Activated T-helper 2 cell treated with anti-CD3 and anti-CD28 coated beads, Interferon-gamma antibody, Interleukin-2, Interleukin-4, amounts not matched to agents 10 μg/mL and 5 μg/mL and 100 μg/mL, durations not matched to agents 14 hours and 24 hours and 36 hours (primary cell): ENCODE measurements around the gene CDKN2B. TPM values are rescaled to one million over a fixed set of nuclear protein-coding genes. Genes with fewer than 3 reads are reported as not detected.

Experiments
- DNase-seq: peaks from one replicate; pipeline ENCODE4 v3.0.0; 2021; ENCODE audit warnings: low spot score
- H3K27ac Mint-ChIP-seq: one replicate; pipeline ENCODE4 v1.8.0; 2021; ENCODE audit warnings: mixed read lengths
- H3K27me3 Mint-ChIP-seq: one replicate; pipeline ENCODE4 v1.8.0; 2021; ENCODE audit warnings: low read depth, mixed read lengths
- H3K36me3 Mint-ChIP-seq: one replicate; pipeline ENCODE4 v1.8.0; 2021; ENCODE audit warnings: low read depth, mixed read lengths
- H3K4me1 Mint-ChIP-seq: one replicate; pipeline ENCODE4 v1.8.0; 2021; ENCODE audit warnings: low read depth, mixed read lengths
- H3K4me3 Mint-ChIP-seq: one replicate; pipeline ENCODE4 v1.8.0; 2021; ENCODE audit warnings: low read depth, mild to moderate bottlenecking, moderate library complexity, mixed read lengths
- H3K9me3 Mint-ChIP-seq: one replicate; pipeline ENCODE4 v1.8.0; 2021; ENCODE audit warnings: mixed read lengths
- intact Hi-C: fragments of 100-400 bp; cut with micrococcal nuclease; formaldehyde crosslinking; loops from one replicate; pipeline ENCODE4 v1.15.1; 2023
- total RNA-seq: library from RNA; stranded (reverse); gene quantifications from 2 replicates; pipeline ENCODE4 v1.2.3, GENCODE V29; 2022

The CDKN2B gene
- total RNA-seq, 1 donor from 2014 or later = 0.62 TPM

DNA sequence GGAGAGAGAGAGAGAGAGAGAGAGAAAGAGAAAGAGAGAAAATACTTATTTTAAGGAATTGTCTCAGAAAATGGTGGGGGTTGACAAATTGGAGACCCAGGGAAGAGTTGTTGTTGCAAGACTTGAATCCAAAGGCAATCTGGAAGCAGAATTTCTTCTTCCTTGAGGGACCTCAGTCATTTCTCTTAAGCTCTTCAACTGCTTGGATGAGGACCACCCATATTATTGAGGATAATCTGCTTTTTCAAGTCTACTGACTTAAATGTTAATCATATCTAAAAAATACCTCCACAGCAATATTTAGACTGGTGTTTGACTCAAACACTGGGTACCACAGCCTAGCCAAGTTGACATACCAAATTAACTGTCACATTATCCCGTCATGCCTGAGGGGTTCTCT is 11.6 kb downstream of the CDKN2B start:
- H3K4me1 Mint-ChIP-seq = peaks cover 20% of the 10 kb centered on the region
- H3K4me3 Mint-ChIP-seq = no peak overlapping the region
- H3K27ac Mint-ChIP-seq = no peak overlapping the region
- no peaks in the 10 kb centered on the region for H3K9me3 Mint-ChIP-seq
- peaks cover 54% of the 10 kb centered on the region for H3K27me3 Mint-ChIP-seq
- no peak for DNase-seq
- intact Hi-C loops = loop anchor here (5.0 to 10.0 kb wide), 3 partner anchors 40 to 663 kb away; partner anchors contain the start of gene KLHL9
- H3K36me3 Mint-ChIP-seq = peaks cover 2% of the 10 kb centered on the region

DNA sequence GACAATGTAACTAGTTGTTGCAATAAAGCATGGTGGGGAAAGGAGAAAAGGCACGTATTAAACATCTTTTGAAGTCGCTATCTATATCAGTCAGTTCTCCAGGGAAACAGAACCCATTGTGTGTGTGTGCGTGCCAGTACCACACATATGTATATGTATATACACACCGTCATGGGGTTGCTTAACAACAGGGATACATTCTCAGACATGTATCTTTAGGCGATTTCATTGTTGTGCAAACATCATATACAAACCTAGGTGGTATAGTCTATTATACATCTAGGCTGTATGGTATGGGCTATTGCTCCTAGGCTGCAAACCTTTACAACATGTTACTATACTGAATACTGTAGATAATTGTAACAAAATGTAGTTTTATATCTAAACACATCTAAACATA is 12.2 kb downstream of the CDKN2B start:
- peaks cover 20% of the 10 kb centered on the region for H3K4me1 Mint-ChIP-seq
- intact Hi-C loops = loop anchor here (5.0 to 10.0 kb wide), 3 partner anchors 40 to 662 kb away; partner anchors contain the start of gene KLHL9
- DNase-seq = no peak
- no peak overlapping the region for H3K27ac Mint-ChIP-seq
- H3K27me3 Mint-ChIP-seq = peaks cover 47% of the 10 kb centered on the region
- peaks cover 2% of the 10 kb centered on the region for H3K36me3 Mint-ChIP-seq
- no peaks in the 10 kb centered on the region for H3K9me3 Mint-ChIP-seq
- peak overlapping the region; percentile 1 for H3K4me3 Mint-ChIP-seq

DNA sequence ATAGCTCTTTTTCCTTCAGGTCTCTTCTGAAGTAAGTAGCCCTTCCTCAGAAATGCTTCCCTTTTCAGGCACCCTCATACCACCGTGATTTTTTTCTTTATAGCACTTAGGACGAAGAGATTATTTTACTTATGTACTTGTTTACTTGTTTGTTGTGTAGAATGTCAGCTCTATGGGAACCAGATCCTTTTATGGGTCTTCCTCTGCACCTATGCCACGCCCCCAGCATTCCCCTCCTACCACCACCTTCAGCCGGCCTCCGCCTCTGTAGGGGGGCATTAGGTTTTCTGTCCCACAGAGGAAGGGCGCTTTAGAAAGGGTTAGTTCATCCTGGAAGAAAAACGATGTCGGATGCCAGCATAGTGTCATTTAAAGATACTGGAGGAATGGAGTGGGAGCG is 12.7 kb downstream of the CDKN2B start:
- Mint-ChIP-seq H3K9me3 (no peaks in the 10 kb centered on the region), H3K4me1 (peaks cover 22% of the 10 kb centered on the region), H3K4me3 (peak overlapping the region; percentile 91), H3K36me3 (peaks cover 2% of the 10 kb centered on the region), H3K27ac (no peak overlapping the region), H3K27me3 (peaks cover 43% of the 10 kb centered on the region)
- intact Hi-C loops = loop anchor here (5.0 to 10.0 kb wide), 3 partner anchors 41 to 662 kb away; partner anchors contain the start of gene KLHL9
- no peak for DNase-seq

DNA sequence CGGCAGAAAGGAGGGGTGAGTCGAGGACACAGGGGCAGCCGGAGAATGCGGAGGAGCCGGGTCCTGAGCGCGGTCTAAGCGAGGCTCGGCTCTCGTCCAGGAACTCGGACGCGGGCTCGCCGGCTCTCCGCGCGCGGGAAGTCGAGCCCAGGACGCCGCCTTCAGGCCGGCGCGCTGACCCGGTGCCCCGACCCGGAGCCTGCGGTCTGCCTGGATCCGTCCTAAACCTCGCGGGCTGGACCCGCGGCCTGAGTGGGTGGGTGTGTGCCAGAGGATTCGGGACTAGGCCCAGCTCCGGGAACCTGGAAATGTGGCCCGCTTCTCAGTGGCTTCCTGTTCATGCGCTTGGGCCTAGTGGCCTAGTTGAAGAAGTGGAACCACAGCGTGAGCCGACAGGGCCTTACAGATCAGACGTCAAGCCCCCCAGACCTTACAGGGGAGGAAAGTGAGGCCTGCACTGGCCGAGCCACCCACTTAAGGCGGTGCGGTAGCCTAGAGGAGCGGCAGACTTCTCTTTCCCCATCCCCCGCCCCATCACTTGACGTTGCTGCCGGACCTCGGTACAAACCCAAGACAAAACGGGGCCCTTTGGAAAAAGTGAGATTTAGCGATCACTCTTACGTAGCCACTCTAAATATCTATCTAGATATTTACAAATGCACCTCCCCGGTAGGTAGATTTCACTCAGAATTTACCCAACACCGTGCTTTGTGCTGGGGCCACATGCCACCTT is 13.3 kb downstream of the CDKN2B start:
- Mint-ChIP-seq H3K36me3 (peaks cover 2% of the 10 kb centered on the region), H3K4me1 (peaks cover 25% of the 10 kb centered on the region), H3K9me3 (no peaks in the 10 kb centered on the region), H3K4me3 (peak overlapping the region; percentile 91), H3K27ac (peak overlapping the region; percentile 81), H3K27me3 (peaks cover 38% of the 10 kb centered on the region)
- intact Hi-C loops = loop anchor here (1.0 to 10.0 kb wide), 4 partner anchors 12 to 661 kb away; partner anchors contain the start of gene KLHL9
- DNase-seq = no peak

DNA sequence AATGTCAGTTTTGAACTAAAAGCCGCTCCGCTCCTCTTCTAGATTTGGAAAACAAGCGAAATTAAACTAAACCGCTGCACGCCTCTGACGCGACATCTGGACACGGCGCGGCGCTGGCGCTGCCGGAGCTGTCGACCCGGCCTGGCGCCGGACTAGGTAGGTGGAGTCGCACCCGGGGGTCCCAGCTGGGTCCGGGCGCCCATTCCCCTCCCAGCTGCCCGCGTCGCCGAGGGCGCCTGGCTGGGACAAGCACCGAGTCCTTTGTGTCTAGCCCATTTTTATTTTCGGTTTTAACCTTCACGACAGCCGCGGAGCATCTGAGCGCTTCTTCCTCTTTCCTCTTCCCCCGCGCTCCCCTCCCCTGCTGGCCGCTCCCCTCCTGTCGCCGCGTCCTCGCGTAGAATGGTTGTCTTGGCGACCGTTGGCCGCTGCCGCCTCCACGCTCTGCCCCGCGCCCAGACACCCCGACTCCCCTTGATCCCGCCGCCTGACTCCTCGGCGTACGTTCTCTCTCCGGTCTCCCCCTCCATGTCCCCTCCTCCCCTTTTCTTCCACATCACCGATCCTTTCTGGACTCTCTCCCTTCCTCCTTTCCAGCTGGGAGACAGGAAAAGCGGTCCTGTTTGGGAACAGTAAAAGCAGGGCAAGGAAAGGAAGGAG is 14.0 kb downstream of the CDKN2B start:
- Mint-ChIP-seq H3K36me3 (peaks cover 6% of the 10 kb centered on the region), H3K27ac (peak overlapping the region; percentile 97), H3K27me3 (peaks cover 39% of the 10 kb centered on the region), H3K9me3 (no peaks in the 10 kb centered on the region), H3K4me1 (peaks cover 30% of the 10 kb centered on the region), H3K4me3 (peak overlapping the region; percentile 91)
- intact Hi-C loops = loop anchor here (1.0 to 10.0 kb wide), 4 partner anchors 13 to 660 kb away; partner anchors contain the start of gene KLHL9
- peak; percentile 82 for DNase-seq

DNA sequence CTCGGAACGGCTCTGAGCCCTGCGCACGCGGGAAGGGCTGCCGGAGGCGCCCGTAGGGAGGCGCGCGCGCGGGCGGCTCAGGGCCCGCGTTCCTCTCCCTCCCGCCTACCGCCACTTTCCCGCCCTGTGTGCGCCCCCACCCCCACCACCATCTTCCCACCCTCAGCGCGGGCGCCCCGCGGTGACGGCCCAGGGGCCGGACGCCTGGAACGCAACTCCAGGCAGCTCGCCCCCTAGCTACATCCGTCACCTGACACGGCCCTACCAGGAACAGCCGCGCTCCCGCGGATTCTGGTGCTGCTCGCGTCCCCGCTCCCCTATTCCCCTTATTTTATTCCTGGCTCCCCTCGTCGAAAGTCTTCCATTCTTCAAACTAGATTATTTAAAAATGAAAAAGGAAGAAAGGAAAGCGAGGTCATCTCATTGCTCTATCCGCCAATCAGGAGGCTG is 14.5 kb downstream of the CDKN2B start, which contains the start of gene CDKN2B-AS1:
TSS of gene CDKN2B-AS1 (plus strand) at position 236 of the 450 bp plus-strand sequence.
- peak within 1 kb of the TSS; percentile 97 for H3K27ac Mint-ChIP-seq
- H3K27me3 Mint-ChIP-seq = peaks cover 39% of the 10 kb centered on the region
- H3K36me3 Mint-ChIP-seq = peaks cover 11% of the 10 kb centered on the region
- peak within 1 kb of the TSS; percentile 91 for H3K4me3 Mint-ChIP-seq
- H3K9me3 Mint-ChIP-seq = no peaks in the 10 kb centered on the region
- H3K4me1 Mint-ChIP-seq = peaks cover 31% of the 10 kb centered on the region
- peak; percentile 52 for DNase-seq
- intact Hi-C loops = loop anchor here (1.0 to 10.0 kb wide), 6 partner anchors 14 to 660 kb away; partner anchors contain the start of gene KLHL9

DNA sequence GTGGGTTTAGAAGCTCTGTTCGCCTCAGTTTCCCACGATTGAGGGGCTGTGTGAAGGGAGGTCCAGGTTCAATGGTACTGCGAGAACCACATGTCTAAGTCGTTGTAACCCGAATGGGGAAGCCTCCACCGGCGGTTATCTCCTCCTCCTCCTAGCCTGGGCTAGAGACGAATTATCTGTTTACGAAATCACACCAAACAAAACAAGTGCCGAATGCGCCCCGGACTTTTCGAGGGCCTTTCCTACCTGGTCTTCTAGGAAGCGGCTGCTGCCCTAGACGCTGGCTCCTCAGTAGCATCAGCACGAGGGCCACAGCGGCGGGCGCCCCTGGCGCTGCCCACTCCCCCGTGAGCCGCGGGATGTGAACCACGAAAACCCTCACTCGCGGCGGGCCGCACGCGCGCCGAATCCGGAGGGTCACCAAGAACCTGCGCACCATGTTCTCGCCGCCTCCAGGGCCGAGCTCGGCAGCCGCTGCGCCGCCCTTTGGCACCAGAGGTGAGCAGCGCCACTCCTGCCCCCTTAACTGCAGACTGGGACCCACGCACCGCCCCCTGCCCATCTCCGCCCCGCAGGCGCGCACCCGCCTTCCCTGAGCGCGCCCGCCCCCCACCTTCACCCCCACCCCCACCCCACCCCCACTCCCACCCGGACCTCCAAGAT is 15.1 kb downstream of the CDKN2B start, which contains the start of gene CDKN2A:
TSS of gene CDKN2A (minus strand) at position 500 of the 663 bp plus-strand sequence.
- Mint-ChIP-seq H3K27ac (peak within 1 kb of the TSS; percentile 97), H3K27me3 (peaks cover 41% of the 10 kb centered on the region), H3K4me1 (peaks cover 31% of the 10 kb centered on the region), H3K36me3 (peaks cover 17% of the 10 kb centered on the region), H3K4me3 (peak within 1 kb of the TSS; percentile 91), H3K9me3 (no peaks in the 10 kb centered on the region)
- intact Hi-C loops = loop anchor here (1.0 to 10.0 kb wide), 3 partner anchors 19 to 659 kb away; partner anchors contain the start of gene KLHL9
- DNase-seq = peak; percentile 52

DNA sequence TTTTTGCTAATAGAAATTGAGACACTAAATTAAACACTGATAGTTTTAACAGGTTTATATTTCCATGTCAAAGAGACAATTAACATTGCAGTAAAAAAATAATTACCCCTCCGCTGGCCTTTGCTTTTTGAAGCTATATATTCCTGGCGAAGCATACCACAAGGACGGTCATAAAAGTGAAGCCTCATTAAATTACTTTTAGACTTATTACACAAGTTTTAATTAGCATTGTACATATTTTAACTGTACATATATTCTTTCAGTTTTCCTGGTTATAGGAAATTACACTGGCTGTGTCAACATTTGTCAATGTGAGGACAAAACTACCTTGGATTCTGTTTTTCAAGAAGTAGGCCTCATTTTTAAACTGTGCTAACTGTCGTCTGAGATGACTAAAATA is 16.1 kb downstream of the CDKN2B start:
- H3K9me3 Mint-ChIP-seq = no peaks in the 10 kb centered on the region
- H3K4me3 Mint-ChIP-seq = peak overlapping the region; percentile 82
- intact Hi-C loops = loop anchor here (5.0 to 10.0 kb wide), 2 partner anchors 244 to 658 kb away; partner anchors contain the start of gene KLHL9
- peaks cover 36% of the 10 kb centered on the region for H3K4me1 Mint-ChIP-seq
- H3K36me3 Mint-ChIP-seq = peaks cover 25% of the 10 kb centered on the region
- DNase-seq = no peak
- no peak overlapping the region for H3K27ac Mint-ChIP-seq
- peaks cover 43% of the 10 kb centered on the region for H3K27me3 Mint-ChIP-seq

DNA sequence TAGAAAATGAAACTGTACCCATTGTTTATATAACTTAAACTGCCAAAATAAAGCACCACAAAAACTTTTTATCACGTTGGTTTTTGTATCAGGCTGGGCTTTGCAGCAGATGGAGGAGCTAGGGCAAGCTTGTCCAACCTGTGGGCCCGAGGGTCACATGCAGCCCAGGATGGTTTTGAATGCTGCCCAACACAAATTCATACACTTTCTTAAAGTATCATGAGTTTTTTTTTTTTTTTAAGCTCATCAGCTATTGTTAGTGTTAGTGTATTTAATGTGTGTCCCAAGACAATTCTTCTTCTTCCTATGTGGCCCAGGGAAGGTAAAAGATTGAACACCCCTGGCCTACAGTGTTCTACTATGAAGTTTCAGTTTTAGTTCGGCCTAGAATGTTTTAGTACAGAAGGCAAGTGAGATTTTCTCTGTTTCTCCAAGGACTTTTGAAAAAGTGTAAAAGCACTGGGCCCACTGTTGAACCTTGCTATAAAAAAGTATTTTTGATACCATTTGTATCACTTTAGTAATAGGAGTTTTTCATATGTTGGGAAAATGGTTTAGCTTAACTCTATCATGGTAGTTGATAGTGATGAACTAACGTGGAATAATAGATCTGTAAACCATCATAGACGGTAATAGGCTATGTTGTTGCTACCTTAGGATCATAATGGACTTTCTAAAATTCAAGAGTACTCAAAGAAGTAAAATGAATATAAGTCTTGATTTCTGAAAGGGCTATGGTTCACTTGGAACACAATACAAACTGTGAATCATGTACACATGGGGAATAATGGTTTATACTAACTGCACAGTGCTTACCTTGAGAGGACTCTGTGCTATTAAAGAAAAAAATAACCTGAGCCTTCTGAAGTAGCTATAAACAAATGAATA is 17.8 kb downstream of the CDKN2B start:
- peaks cover 39% of the 10 kb centered on the region for H3K4me1 Mint-ChIP-seq
- no peak overlapping the region for H3K4me3 Mint-ChIP-seq
- H3K9me3 Mint-ChIP-seq = no peaks in the 10 kb centered on the region
- H3K27me3 Mint-ChIP-seq = peaks cover 37% of the 10 kb centered on the region
- H3K36me3 Mint-ChIP-seq = peaks cover 23% of the 10 kb centered on the region
- DNase-seq = no peak
- intact Hi-C loops = loop anchor here (5.0 to 10.0 kb wide), 2 partner anchors 246 to 657 kb away; partner anchors contain the start of gene KLHL9
- H3K27ac Mint-ChIP-seq = no peak overlapping the region

DNA sequence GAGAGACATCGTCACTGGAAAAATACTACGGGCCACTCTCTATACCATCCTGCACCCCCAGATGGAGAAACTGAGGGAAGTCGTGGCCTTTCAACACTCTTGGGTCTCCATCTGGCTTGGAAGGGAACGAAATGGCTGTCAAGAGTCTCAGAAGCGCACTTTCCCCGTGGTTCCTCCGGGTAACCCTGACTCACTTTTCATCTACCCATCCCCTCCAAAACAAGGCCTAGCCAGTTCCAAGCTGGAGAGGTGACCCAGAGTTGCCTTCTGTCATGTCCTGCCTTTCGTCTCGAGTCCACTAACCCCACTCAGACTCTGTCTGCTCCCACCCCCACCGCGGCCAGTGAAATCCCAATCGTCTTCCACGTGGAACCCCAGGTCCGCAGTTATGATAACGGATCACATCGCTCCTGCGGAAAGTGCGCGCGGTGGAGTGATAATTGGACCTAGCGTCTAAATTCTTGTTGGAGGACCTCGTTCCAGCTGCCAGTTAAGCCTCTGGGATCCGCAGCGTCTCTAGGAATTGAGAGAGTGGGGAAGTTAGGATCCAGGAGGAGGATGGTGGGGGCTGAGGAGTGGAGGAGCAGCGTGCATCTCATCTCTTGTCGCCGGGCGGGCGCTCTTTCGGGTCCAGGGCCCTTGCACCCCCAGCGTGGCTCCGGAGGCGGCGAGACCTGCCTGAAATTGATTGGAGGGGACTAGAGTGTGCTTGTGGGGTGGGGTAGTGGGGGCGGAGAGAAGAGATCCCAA is 19.5 kb downstream of the CDKN2B start:
- H3K36me3 Mint-ChIP-seq = peaks cover 23% of the 10 kb centered on the region
- no peak overlapping the region for H3K4me3 Mint-ChIP-seq
- H3K27me3 Mint-ChIP-seq = peaks cover 42% of the 10 kb centered on the region

More for the DNA sequence above, 19.5 kb downstream of the CDKN2B start:
- Mint-ChIP-seq H3K4me1 (peaks cover 36% of the 10 kb centered on the region), H3K27ac (no peak overlapping the region), H3K9me3 (no peaks in the 10 kb centered on the region)
- no peak for DNase-seq
- intact Hi-C loops = loop anchor here (2.0 to 10.0 kb wide), 3 partner anchors 15 to 655 kb away; partner anchors contain the start of gene KLHL9
